Colonic mucosa (tissue), 4 donors: ENCODE measurements around the gene FMNL2. TPM values are rescaled to one million over a fixed set of nuclear protein-coding genes. Genes with fewer than 3 reads are reported as not detected.

Experiments
- DNase-seq: peaks from one replicate; pipeline ENCODE4 v3.0.0-alpha.2; 2020
- H3K27ac ChIP-seq: fragments of 200-600 bp; one replicate; pipeline ENCODE4 v1.8.0; 2021
- H3K27me3 ChIP-seq: fragments of 200-600 bp; one replicate; pipeline ENCODE4 v1.8.0; 2021
- H3K36me3 ChIP-seq: fragments of 200-600 bp; one replicate; pipeline ENCODE4 v1.8.0; 2021
- H3K4me1 ChIP-seq: fragments of 200-600 bp; one replicate; pipeline ENCODE4 v1.8.0; 2021; ENCODE audit warnings: mild to moderate bottlenecking
- H3K4me3 ChIP-seq: fragments of 200-600 bp; one replicate; pipeline ENCODE4 v1.8.0; 2021
- H3K9ac ChIP-seq, 2 donors: one replicate each; pipeline ENCODE4 v1.7.0; 2013; ENCODE audit warnings: control low read depth in 2 of 2, low read depth in 2 of 2, low read length in 2 of 2
- H3K9me3 ChIP-seq: fragments of 200-600 bp; one replicate; pipeline ENCODE4 v1.8.0; 2021
- CTCF ChIP-seq: fragments of 200-600 bp; IDR thresholded peaks from one replicate; pipeline ENCODE4 v1.8.0; 2022; ENCODE audit warnings: antibody characterized with exemption, mild to moderate bottlenecking
- intact Hi-C: fragments of 100-400 bp; cut with DNase I; formaldehyde crosslinking; loops from one replicate; pipeline ENCODE4 v1.14.1; 2022
- total RNA-seq, 2 donors: library from RNA; stranded (reverse); fragmentation: NEBNext Ultra II Directional in 1 of 2; extraction: Animal tissue kit (Norgen Biotek cat#: 25700) in 1 of 2; gene quantifications; one replicate each; pipeline ENCODE4 v1.2.1, GENCODE V29; 2021
- donor health status: healthy.
- donor health status: DM: no; HTN: no; CAD: no.
- donor health status: DM: no; HTN: no; CAD: no.

FMNL2 gene
- total RNA-seq, 2 donors from 2014 or later: 10.6 to 17.5 TPM

GRCh38 chr2:152506843-152507242, 171.9 kb downstream of the FMNL2 start:
- intact Hi-C loops: no loop called here

GRCh38 chr2:152507907-152508306, 172.9 kb downstream of the FMNL2 start:
- TF ChIP-seq CTCF: no peak
- intact Hi-C loops: no loop called here
- no peak overlapping the region for H3K4me3 ChIP-seq
- no peak for DNase-seq
- no peaks in the 10 kb centered on the region for H3K9me3 ChIP-seq
- H3K27ac ChIP-seq: no peak overlapping the region
- no peak overlapping the region for H3K9ac ChIP-seq
- no peaks in the 10 kb centered on the region for H3K4me1 ChIP-seq
- no peaks in the 10 kb centered on the region for H3K36me3 ChIP-seq
- no peaks in the 10 kb centered on the region for H3K27me3 ChIP-seq

More at GRCh38 chr2:152506843-152507242, 171.9 kb downstream of the FMNL2 start:
- Histone ChIP-seq H3K9me3 (no peaks in the 10 kb centered on the region), H3K9ac (no peak overlapping the region), H3K27me3 (no peaks in the 10 kb centered on the region), H3K36me3 (no peaks in the 10 kb centered on the region), H3K27ac (no peak overlapping the region), H3K4me3 (no peak overlapping the region), H3K4me1 (no peaks in the 10 kb centered on the region)
- no peak for TF ChIP-seq CTCF
- no peak for DNase-seq

- H3K9me3 ChIP-seq: no peaks in the 10 kb centered on the region
- H3K4me3 ChIP-seq: no peak overlapping the region
- DNase-seq: no peak
- H3K27ac ChIP-seq: no peak overlapping the region
- no peaks in the 10 kb centered on the region for H3K36me3 ChIP-seq
- H3K9ac ChIP-seq: no peak overlapping the region
- H3K27me3 ChIP-seq: no peaks in the 10 kb centered on the region
- H3K4me1 ChIP-seq: no peaks in the 10 kb centered on the region
- intact Hi-C loops: no loop called here
- TF ChIP-seq CTCF: no peak
Measured at GRCh38 chr2:152508446-152508845, 173.5 kb downstream of the FMNL2 start.

GRCh38 chr2:152509772-152510491, 175.0 kb downstream of the FMNL2 start:
- no peak overlapping the region for H3K9ac ChIP-seq
- no peaks in the 10 kb centered on the region for H3K9me3 ChIP-seq
- no peaks in the 10 kb centered on the region for H3K27me3 ChIP-seq
- H3K36me3 ChIP-seq: no peaks in the 10 kb centered on the region
- no peak overlapping the region for H3K27ac ChIP-seq
- no peak overlapping the region for H3K4me3 ChIP-seq
- intact Hi-C loops: no loop called here
- no peak for TF ChIP-seq CTCF
- DNase-seq: no peak
- no peaks in the 10 kb centered on the region for H3K4me1 ChIP-seq

- H3K4me3 ChIP-seq: no peak overlapping the region
- no peaks in the 10 kb centered on the region for H3K36me3 ChIP-seq
- H3K4me1 ChIP-seq: no peaks in the 10 kb centered on the region
- no peak for TF ChIP-seq CTCF
- intact Hi-C loops: no loop called here
- H3K9me3 ChIP-seq: no peaks in the 10 kb centered on the region
- no peak for DNase-seq
- H3K27me3 ChIP-seq: no peaks in the 10 kb centered on the region
- H3K9ac ChIP-seq: no peak overlapping the region
- H3K27ac ChIP-seq: no peak overlapping the region
Measured at GRCh38 chr2:152510621-152511020, 175.6 kb downstream of the FMNL2 start.
